ENCODE measurements around the gene KY.

Gene KY

GRCh38 chr3:134665243-134665642 lies 14.4 kb upstream of the KY start:
- H3K4me3 ChIP-seq (ENCODE audit: low read length), result no peak overlapping the region
- DNase-seq (ENCODE audit: low read depth), result no peak
- TF ChIP-seq CTCF (IDR thresholded peaks at IDR 0.05; ENCODE audit: insufficient read depth, low read depth, low read length, missing control alignments), result no peak

GRCh38 chr3:134663721-134664456 lies 13.1 kb upstream of the KY start:
- peak; percentile 10 for DNase-seq (ENCODE audit: low read depth)
- no peak overlapping the region for H3K4me3 ChIP-seq (ENCODE audit: low read length)
- no peak for TF ChIP-seq CTCF (IDR thresholded peaks at IDR 0.05; ENCODE audit: insufficient read depth, low read depth, low read length, missing control alignments)

- no peak overlapping the region for H3K4me3 ChIP-seq (ENCODE audit: low read length)
- no peak for TF ChIP-seq CTCF (IDR thresholded peaks at IDR 0.05; ENCODE audit: insufficient read depth, low read depth, low read length, missing control alignments)
- DNase-seq (ENCODE audit: low read depth), result no peak
Measured at GRCh38 chr3:134660046-134660441, 9.2 kb upstream of the KY start.

- TF ChIP-seq CTCF (IDR thresholded peaks at IDR 0.05; ENCODE audit: insufficient read depth, low read depth, low read length, missing control alignments), result no peak
- DNase-seq (ENCODE audit: low read depth), result no peak
- H3K4me3 ChIP-seq (ENCODE audit: low read length), result no peak overlapping the region
Measured at GRCh38 chr3:134659391-134660045, 8.7 kb upstream of the KY start.

- H3K4me3 ChIP-seq (ENCODE audit: low read length), result no peak overlapping the region
- no peak for DNase-seq (ENCODE audit: low read depth)
- TF ChIP-seq CTCF (IDR thresholded peaks at IDR 0.05; ENCODE audit: insufficient read depth, low read depth, low read length, missing control alignments), result no peak
Measured at GRCh38 chr3:134658555-134658954, 7.7 kb upstream of the KY start.

GRCh38 chr3:134656211-134656800 lies 5.5 kb upstream of the KY start:
- no peak for DNase-seq (ENCODE audit: low read depth)
- H3K4me3 ChIP-seq (ENCODE audit: low read length), result no peak overlapping the region
- TF ChIP-seq CTCF (IDR thresholded peaks at IDR 0.05; ENCODE audit: insufficient read depth, low read depth, low read length, missing control alignments), result no peak
